Panc1 (cell line): ENCODE data around the gene PUDP. TPM values are rescaled to one million over a fixed set of nuclear protein-coding genes. Genes with fewer than 3 reads are reported as not detected.

Experiments
- ATAC-seq: fragments of 200-7000 bp; cut with Tn5 transposase; 2 replicates; pipeline ENCODE4 v1.9.1; 2020; ENCODE audit warnings: mild to moderate bottlenecking, moderate library complexity
- BruUV-seq: library from RNA; stranded (reverse); fragments of 400-500 nt; replicated peaks from 2 replicates; lab custom pipeline; 2021; lab: Mats Ljungman, UMichigan
- CTCF ChIA-PET: fragments of 300-600 bp; sonication (Branson Sonifier 250); formaldehyde crosslinking; loops from one replicate; lab custom pipeline; 2022; ENCODE audit warnings: antibody characterized with exemption; lab: Charles Lee
- POLR2A ChIA-PET: fragments of 300-600 bp; sonication (Branson Sonifier 250); formaldehyde crosslinking; loops from one replicate; lab custom pipeline; 2022; ENCODE audit warnings: antibody characterized with exemption; lab: Charles Lee
- DNase-seq: peaks from one replicate; pipeline ENCODE4 v3.0.0-alpha.2; 2010; ENCODE audit warnings: low read depth, low spot score
- H3K27ac ChIP-seq: 2 replicates; pipeline ENCODE4 v1.5.1; 2011; ENCODE audit warnings: mild to moderate bottlenecking, low read length, inconsistent platforms
- H3K27me3 ChIP-seq: fragments of 200-500 bp; sonication (Bioruptor generic); 2 replicates; pipeline ENCODE4 v1.6.0; 2014; ENCODE audit warnings: low read length, inconsistent platforms; ENCODE audit not compliant: control insufficient read depth, insufficient read depth
- H3K36me3 ChIP-seq: fragments of 200-500 bp; sonication (Bioruptor generic); 2 replicates; pipeline ENCODE4 v1.5.1; 2014; ENCODE audit warnings: inconsistent platforms, mild to moderate bottlenecking, low read length, moderate library complexity; ENCODE audit not compliant: control insufficient read depth, insufficient read depth
- H3K4me1 ChIP-seq: 2 replicates; pipeline ENCODE4 v1.5.1; 2011; ENCODE audit warnings: inconsistent platforms, mild to moderate bottlenecking, low read length, moderate library complexity; ENCODE audit not compliant: control insufficient read depth, insufficient read depth
- H3K4me3 ChIP-seq, 2 experiments: 2 replicates each; pipeline ENCODE4 v1.5.1; 2011 to 2012; ENCODE audit warnings: low read depth in 2 of 2, low read length in 2 of 2, mild to moderate bottlenecking in 2 of 2, inconsistent platforms in 1 of 2, moderate library complexity in 1 of 2
- H3K9me3 ChIP-seq: fragments of 200-500 bp; sonication (Bioruptor generic); 2 replicates; pipeline ENCODE4 v1.5.1; 2014; ENCODE audit warnings: low read depth, mild to moderate bottlenecking, inconsistent platforms, low read length, moderate library complexity; ENCODE audit not compliant: control insufficient read depth, insufficient read depth
- POLR2AphosphoS5 ChIP-seq: IDR thresholded peaks from 2 replicates; pipeline ENCODE4 v1.6.1; 2012; ENCODE audit warnings: mild to moderate bottlenecking, low read depth, low read length, moderate library complexity
- SIN3A ChIP-seq: IDR thresholded peaks from 2 replicates; pipeline ENCODE4 v1.6.1; 2012; ENCODE audit warnings: low read depth, mild to moderate bottlenecking, low read length, moderate library complexity, borderline replicate concordance; ENCODE audit not compliant: insufficient read depth
- TCF7L2 ChIP-seq: IDR thresholded peaks from 2 replicates; pipeline ENCODE4 v1.6.1; 2011; ENCODE audit warnings: mild to moderate bottlenecking, low read depth, low read length, inconsistent platforms
- in situ Hi-C: cut with HindIII; loops from 2 replicates; pipeline ENCODE4 v1.10.0; 2016; ENCODE audit warnings: low sequenced_read_pairs, low pct_unique_long_range_greater_than_20kb
- intact Hi-C: fragments of 100-400 bp; cut with micrococcal nuclease; formaldehyde crosslinking; loops from one replicate; pipeline ENCODE4 v1.10.0; 2022; ENCODE audit not compliant: unreplicated experiment
- total RNA-seq: library from RNA; stranded (reverse); gene quantifications from one replicate; pipeline ENCODE4 v1.2.1, GENCODE V29; 2021; ENCODE audit not compliant: unreplicated experiment
- TF ChIP-seq, protein P1 (sequence below): fragments of 450-650 bp; IDR thresholded peaks from 2 replicates; pipeline ENCODE4 v1.5.1; 2017; ENCODE audit warnings: mild to moderate bottlenecking
- TF ChIP-seq, protein P2 (sequence below), 2 experiments: IDR thresholded peaks; 2 replicates each; pipeline ENCODE4 v1.6.1; 2011 to 2012; ENCODE audit warnings: low read depth in 2 of 2, control low read depth in 1 of 2, low read length in 1 of 2, mild to moderate bottlenecking in 1 of 2, moderate library complexity in 1 of 2; ENCODE audit not compliant: insufficient read depth in 1 of 2

Gene PUDP
- total RNA-seq, 1 experiment from 2014 or later: 14.2 TPM

DNA sequence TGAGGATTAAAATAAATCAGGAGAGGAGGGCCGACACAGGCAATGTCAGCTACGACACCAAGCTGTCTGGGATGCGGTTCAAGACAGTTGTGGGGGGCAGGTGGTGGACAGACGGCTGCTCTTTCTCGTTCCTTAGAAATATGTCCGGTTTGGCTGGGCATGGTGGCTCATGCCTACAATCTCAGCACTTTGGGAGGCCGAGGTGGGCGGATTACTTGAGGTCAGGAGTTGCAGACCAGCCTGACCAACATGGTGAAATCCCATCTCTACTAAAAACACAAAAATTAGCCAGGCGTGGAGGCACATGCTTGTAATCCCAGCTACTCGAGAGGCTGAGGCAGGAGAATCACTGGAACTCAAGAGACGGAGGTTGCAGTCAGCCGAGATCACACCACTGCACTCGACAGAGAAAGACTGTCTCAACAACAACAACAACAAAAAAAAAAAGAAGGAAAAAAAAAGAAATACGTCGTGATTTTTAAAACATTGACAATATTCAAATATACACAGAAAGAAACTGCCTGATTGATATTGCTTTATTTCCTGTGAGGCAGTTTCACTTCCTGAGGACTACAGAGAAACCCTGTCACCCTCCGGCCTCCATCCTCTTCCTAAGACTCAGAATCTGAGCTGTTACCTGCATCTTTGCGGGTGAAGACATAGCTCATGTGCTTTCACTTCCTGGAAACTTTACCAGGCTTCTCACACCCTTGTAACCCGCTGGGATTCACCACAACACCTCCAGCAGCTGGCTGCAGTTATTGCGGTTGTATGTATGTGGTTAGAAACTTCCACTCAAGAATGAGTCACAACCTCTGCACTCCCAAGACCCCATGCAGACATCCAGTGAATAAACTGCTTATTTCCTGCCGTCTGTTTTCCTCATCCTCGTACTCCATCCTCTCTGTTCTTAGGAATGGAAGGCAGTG lies 64.2 kb downstream of the PUDP start:
- H3K36me3 ChIP-seq: no peaks in the 10 kb centered on the region
- TF ChIP-seq, protein P1, sequence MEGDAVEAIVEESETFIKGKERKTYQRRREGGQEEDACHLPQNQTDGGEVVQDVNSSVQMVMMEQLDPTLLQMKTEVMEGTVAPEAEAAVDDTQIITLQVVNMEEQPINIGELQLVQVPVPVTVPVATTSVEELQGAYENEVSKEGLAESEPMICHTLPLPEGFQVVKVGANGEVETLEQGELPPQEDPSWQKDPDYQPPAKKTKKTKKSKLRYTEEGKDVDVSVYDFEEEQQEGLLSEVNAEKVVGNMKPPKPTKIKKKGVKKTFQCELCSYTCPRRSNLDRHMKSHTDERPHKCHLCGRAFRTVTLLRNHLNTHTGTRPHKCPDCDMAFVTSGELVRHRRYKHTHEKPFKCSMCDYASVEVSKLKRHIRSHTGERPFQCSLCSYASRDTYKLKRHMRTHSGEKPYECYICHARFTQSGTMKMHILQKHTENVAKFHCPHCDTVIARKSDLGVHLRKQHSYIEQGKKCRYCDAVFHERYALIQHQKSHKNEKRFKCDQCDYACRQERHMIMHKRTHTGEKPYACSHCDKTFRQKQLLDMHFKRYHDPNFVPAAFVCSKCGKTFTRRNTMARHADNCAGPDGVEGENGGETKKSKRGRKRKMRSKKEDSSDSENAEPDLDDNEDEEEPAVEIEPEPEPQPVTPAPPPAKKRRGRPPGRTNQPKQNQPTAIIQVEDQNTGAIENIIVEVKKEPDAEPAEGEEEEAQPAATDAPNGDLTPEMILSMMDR: no peak
- TF ChIP-seq, protein P2, sequence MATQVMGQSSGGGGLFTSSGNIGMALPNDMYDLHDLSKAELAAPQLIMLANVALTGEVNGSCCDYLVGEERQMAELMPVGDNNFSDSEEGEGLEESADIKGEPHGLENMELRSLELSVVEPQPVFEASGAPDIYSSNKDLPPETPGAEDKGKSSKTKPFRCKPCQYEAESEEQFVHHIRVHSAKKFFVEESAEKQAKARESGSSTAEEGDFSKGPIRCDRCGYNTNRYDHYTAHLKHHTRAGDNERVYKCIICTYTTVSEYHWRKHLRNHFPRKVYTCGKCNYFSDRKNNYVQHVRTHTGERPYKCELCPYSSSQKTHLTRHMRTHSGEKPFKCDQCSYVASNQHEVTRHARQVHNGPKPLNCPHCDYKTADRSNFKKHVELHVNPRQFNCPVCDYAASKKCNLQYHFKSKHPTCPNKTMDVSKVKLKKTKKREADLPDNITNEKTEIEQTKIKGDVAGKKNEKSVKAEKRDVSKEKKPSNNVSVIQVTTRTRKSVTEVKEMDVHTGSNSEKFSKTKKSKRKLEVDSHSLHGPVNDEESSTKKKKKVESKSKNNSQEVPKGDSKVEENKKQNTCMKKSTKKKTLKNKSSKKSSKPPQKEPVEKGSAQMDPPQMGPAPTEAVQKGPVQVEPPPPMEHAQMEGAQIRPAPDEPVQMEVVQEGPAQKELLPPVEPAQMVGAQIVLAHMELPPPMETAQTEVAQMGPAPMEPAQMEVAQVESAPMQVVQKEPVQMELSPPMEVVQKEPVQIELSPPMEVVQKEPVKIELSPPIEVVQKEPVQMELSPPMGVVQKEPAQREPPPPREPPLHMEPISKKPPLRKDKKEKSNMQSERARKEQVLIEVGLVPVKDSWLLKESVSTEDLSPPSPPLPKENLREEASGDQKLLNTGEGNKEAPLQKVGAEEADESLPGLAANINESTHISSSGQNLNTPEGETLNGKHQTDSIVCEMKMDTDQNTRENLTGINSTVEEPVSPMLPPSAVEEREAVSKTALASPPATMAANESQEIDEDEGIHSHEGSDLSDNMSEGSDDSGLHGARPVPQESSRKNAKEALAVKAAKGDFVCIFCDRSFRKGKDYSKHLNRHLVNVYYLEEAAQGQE (IDR thresholded peaks at IDR 0.05; ENCODE audit: insufficient read depth in 1 of 2, low read depth in 2 of 2, low read length in 1 of 2): no peak
- TF ChIP-seq SIN3A: no peak
- ATAC-seq (peak; percentile 79), DNase-seq (no peak)
- BruUV-seq: no TSS peak
- in situ Hi-C loops: no loop called here
- no peaks in the 10 kb centered on the region for H3K4me1 ChIP-seq
- no peaks in the 10 kb centered on the region for H3K27me3 ChIP-seq
- intact Hi-C loops: no loop called here
- H3K27ac ChIP-seq: no peak overlapping the region
- H3K4me3 ChIP-seq: no peak overlapping the region
- ChIA-PET CTCF (no interaction called here), POLR2A (no interaction called here)
- no peaks in the 10 kb centered on the region for H3K9me3 ChIP-seq

DNA sequence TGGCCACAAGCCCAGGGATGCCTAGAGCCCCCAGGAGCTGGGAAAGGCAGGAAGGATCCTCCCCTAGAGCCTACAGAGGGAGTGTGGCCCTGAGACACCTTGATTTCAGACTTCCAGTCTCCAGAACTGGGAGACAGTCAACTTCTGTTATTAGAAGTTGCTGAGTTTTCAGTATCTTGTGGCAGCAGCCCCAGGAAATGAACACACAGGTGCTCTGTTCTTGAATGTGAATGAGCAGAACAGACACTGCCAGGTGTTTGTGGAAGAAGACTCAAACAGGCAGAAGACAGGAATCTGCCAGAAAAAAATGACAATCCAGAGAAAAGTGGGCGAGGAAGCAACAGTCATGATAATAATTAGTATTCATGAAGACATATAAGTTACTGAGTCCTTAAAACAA lies 64.9 kb downstream of the PUDP start:
- ATAC-seq (no peak), DNase-seq (no peak)
- POLR2A ChIA-PET: no interaction called here
- in situ Hi-C loops: no loop called here
- Histone ChIP-seq H3K9me3 (no peaks in the 10 kb centered on the region), H3K4me3 (no peak overlapping the region), H3K4me1 (no peaks in the 10 kb centered on the region), H3K27me3 (no peaks in the 10 kb centered on the region), H3K36me3 (no peaks in the 10 kb centered on the region), H3K27ac (no peak overlapping the region)
- no TSS peak for BruUV-seq
- intact Hi-C loops: no loop called here
- TF ChIP-seq POLR2AphosphoS5: no peak
- TF ChIP-seq, protein P1: no peak
- TF ChIP-seq, protein P2 (IDR thresholded peaks at IDR 0.05; ENCODE audit: insufficient read depth in 1 of 2, low read depth in 2 of 2, low read length in 1 of 2): no peak
- TF ChIP-seq TCF7L2: no peak
- no peak for TF ChIP-seq SIN3A
- CTCF ChIA-PET: no interaction called here
